Stomach (tissue), 4 donors: ENCODE data around the gene PFKL.
"Not testable (repeated sequence)": the region's sequence is repeated elsewhere in the genome, so short reads cannot be mapped to it uniquely, and the experiment has no call there.

ENCODE experiments used
- CTCF ChIP-seq, 7 experiments: fragments of 450-650 bp in 4 of 7; fragments of 200-600 bp in 3 of 7; sonication (generic) in 3 of 7; IDR thresholded peaks; one replicate each; pipeline ENCODE4 v1.5.1; 2016 to 2019; ENCODE audit warnings: antibody characterized with exemption in 7 of 7, control low read depth in 2 of 7, mild to moderate bottlenecking in 1 of 7
- POLR2A ChIP-seq, 4 donors: fragments of 450-650 bp; IDR thresholded peaks; one replicate each; pipeline ENCODE4 v1.6.1; 2016; ENCODE audit warnings: antibody characterized with exemption in 4 of 4, control low read depth in 2 of 4, mild to moderate bottlenecking in 1 of 4, moderate library complexity in 1 of 4

- not testable (repeated sequence) for TF ChIP-seq CTCF, POLR2A (IDR thresholded peaks at IDR 0.05)
Measured at GRCh38 chr21:44341726-44342458, 42.0 kb downstream of the PFKL start.
